TTC549 (cell line): Measurements from ENCODE around the gene LTA4H.

ENCODE experiments used
- FAIRE-seq: peaks from 2 replicates; lab custom pipeline; 2012; peaks lifted over from hg19 to GRCh38; lab: Jason Lieb, UNC

The LTA4H gene

GRCh38 chr12:96034621-96035282, 635 bp downstream of the LTA4H start:
- FAIRE-seq, result no peak

- FAIRE-seq, result no peak
Measured at GRCh38 chr12:96033549-96034389, 1.6 kb downstream of the LTA4H start.

GRCh38 chr12:96029826-96030225, 5.6 kb downstream of the LTA4H start:
- FAIRE-seq, result no peak

GRCh38 chr12:96028538-96028937, 6.8 kb downstream of the LTA4H start:
- no peak for FAIRE-seq

- no peak for FAIRE-seq
Measured at GRCh38 chr12:96026331-96026730, 9.1 kb downstream of the LTA4H start.

GRCh38 chr12:96025518-96025917, 9.9 kb downstream of the LTA4H start:
- FAIRE-seq, result no peak

GRCh38 chr12:96020314-96021003, 14.9 kb downstream of the LTA4H start:
- no peak for FAIRE-seq

GRCh38 chr12:96015672-96016071, 19.7 kb downstream of the LTA4H start:
- no peak for FAIRE-seq

- no peak for FAIRE-seq
Measured at GRCh38 chr12:96014943-96015599, 20.3 kb downstream of the LTA4H start.

- FAIRE-seq, result no peak
Measured at GRCh38 chr12:96007729-96008128, 27.7 kb downstream of the LTA4H start.

GRCh38 chr12:96006727-96007126, 28.7 kb downstream of the LTA4H start:
- FAIRE-seq, result no peak

GRCh38 chr12:96000858-96001257, 34.5 kb downstream of the LTA4H start:
- no peak for FAIRE-seq

- no peak for FAIRE-seq
Measured at GRCh38 chr12:95999484-95999883, 35.9 kb downstream of the LTA4H start.

- peak; percentile 31 for FAIRE-seq
Measured at GRCh38 chr12:95998611-95999286, 36.6 kb downstream of the LTA4H start.

- FAIRE-seq, result no peak
Measured at GRCh38 chr12:95997911-95998510, 37.4 kb downstream of the LTA4H start.

- no peak for FAIRE-seq
Measured at GRCh38 chr12:95997276-95997675, 38.1 kb downstream of the LTA4H start.

- no peak for FAIRE-seq
Measured at GRCh38 chr12:95996034-95996658, 39.2 kb downstream of the LTA4H start, which contains the start of gene HAL. TSS of gene HAL (minus strand) at chr12:95996344. CDS start at chr12:95995910, 434 bp downstream.

GRCh38 chr12:95995238-95996031, 40.0 kb downstream of the LTA4H start:
- no peak for FAIRE-seq

- no peak for FAIRE-seq
Measured at GRCh38 chr12:95994476-95994875, 40.9 kb downstream of the LTA4H start.

GRCh38 chr12:95993907-95994306, 41.5 kb downstream of the LTA4H start:
- no peak for FAIRE-seq
